GM19468 (cell line): ENCODE data around the gene TOR2A.
"Not testable (repeated sequence)": the region's sequence is repeated elsewhere in the genome, so short reads cannot be mapped to it uniquely, and the experiment has no call there.

Experiments
- ATAC-seq: cut with Tn5 transposase; IDR thresholded peaks from one replicate; pipeline ENCODE4 v1.9.1; 2021; ENCODE audit warnings: mild to moderate bottlenecking, moderate library complexity, moderate number of reproducible peaks; ENCODE audit not compliant: unreplicated experiment; ENCODE audit errors: extremely low read depth

TOR2A gene

GRCh38 chr9:127734747-127735529 lies at the start of gene TOR2A:
TOR2A (minus strand) TSS chr9:127735294; CDS start chr9:127735270, 24 bp downstream.
- peak; percentile 76 for ATAC-seq

DNA sequence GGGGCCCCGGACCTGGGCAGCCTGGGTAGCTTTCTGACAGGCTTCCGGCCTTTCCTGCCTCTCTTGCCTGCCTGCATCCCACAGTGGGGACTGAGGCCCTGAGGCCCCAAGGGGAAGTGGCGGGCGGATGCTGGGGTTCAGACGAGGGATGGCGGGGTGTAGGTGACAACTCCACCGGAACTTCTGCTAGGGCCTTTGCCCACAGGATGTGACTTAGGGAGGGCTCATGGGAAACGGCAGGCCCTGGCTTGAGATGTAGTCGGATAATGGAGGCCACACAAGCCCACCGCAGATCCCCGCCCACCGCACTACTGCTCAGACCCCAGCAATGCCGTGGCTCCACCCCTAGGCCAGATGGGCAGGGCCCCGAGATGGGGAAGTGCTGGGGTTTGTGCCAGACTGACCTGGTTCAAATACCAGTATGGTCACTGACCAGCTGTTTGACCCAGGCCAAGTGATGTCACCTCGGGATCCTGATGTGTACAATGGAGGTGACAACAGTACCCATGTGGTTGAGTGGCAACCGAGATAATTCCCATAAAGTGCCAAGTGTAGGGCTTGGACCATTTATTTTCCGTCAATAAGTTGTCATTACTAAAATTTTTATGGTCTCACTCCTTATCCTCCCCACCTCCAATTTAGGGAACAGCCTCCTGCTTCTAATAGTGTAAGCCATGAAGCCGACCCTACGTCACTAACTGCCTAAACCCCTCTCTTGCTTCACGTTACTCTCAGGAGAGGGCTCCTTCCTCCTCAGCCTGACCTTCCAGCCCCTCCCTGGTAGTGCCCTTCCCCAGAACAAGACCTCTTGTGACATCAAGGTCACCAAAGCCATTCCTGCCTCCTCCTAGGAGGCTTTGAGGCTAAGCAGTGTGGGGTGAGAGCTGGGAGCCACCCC lies 48.3 kb upstream of the TOR2A start:
- ATAC-seq = no peak

DNA sequence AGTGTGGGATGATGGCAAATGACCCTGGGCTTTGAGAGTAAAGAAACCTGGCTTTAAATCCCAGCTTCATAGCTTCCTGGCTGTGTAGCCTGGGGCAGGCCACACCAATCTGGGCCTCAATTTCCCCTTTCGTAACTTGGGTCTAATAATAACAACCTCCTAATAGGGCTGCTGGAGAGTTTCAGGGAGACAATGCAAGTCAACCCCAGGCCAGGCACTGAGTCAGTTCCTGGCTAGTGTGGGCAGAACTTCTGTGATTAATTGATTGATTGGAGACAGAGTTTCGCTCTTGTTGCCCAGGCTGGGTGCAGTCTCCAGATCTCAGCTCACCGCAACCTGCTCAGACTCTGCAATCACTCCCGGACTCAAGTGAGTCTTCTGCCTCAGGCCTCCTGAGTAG lies 46.7 kb upstream of the TOR2A start:
- ATAC-seq = no peak

DNA sequence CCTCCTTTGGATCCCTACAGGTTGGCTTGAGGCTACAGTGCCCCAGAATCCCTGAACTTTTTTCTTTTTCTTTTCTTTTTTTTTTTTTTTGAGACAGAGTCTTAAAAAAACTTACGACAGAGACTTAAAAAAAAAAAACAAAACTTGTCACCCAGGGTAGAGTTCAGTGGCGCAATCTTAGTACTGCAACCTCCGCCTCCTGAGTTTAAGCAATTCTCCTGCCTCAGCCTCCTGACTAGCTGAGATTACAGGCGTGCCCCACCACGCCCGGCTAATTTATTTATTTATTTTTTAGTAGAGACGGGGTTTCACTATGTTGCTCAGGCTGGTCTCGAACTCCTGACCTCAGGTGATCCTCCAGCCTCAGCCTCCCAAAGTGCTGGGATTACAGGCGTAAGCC lies 45.8 kb upstream of the TOR2A start:
- not testable (repeated sequence) for ATAC-seq

- no peak for ATAC-seq
Measured at GRCh38 chr9:127780126-127780885, 45.2 kb upstream of the TOR2A start.

- ATAC-seq = no peak
Measured at GRCh38 chr9:127779136-127779981, 44.3 kb upstream of the TOR2A start.

GRCh38 chr9:127778280-127779135 lies 43.4 kb upstream of the TOR2A start, which contains the start of gene SH2D3C:
SH2D3C (minus strand) TSS chr9:127778666; CDS start chr9:127778627, 39 bp downstream.
- no peak for ATAC-seq

- ATAC-seq = no peak
Measured at GRCh38 chr9:127777368-127777980, 42.4 kb upstream of the TOR2A start.

GRCh38 chr9:127776924-127777289 lies 41.8 kb upstream of the TOR2A start:
- no peak for ATAC-seq

DNA sequence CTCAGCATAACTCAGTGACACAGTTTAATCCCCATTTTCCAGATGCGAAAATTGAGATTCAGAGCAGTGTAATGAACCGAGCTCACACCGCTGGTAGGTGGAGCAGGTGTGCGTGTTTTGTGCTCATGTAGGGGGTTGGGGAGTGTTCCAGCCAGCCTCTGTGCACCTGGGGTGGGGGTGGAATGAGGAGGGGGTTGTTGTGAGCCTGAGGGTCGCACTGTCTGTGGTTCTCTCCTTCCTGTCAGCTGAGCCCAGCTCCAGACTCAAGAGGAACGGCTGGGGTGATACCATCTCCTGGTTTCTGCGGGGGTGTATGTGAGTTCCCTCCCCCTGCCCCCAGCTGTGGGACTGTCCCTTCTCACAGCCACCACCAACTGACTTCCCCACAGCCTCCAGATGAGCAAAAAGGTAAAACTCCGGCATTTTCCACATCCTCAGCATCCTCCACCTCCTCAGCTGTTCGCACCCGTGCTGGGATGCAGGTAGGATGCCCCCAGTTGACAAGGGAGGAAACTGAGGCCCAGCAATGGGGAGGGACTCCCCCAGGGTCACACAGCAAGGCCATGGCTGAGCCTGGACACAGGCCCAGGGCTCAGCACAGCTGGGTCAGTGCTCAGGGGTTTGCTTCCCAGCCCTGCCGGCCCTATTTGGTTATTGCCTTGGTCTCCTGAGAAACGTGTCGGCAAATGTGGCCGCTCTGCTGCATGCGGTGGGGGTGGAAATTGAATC lies 41.3 kb upstream of the TOR2A start:
- ATAC-seq = no peak

DNA sequence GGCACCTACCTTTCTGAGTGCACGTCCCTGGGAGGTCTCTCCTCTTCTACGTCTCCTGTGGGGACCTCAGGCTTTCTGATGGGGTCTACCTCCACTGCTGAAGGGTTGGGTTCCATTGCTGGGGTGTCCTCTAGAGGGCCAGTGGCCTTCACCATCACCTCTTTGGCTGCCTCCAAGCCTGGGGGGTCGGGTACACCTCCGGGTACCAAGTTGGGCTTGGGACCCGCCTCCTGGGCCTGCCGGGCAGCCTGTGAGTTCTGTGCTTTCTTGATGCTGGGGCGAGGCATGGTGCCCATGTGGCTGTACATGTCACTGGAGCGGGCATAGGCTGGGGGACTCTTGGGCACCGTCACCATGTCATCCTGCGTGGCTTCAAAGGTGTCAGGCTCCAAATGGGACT lies 38.9 kb upstream of the TOR2A start:
- no peak for ATAC-seq

- no peak for ATAC-seq
Measured at GRCh38 chr9:127773272-127773671, 38.2 kb upstream of the TOR2A start.

- no peak for ATAC-seq
Measured at GRCh38 chr9:127772603-127773002, 37.5 kb upstream of the TOR2A start.

DNA sequence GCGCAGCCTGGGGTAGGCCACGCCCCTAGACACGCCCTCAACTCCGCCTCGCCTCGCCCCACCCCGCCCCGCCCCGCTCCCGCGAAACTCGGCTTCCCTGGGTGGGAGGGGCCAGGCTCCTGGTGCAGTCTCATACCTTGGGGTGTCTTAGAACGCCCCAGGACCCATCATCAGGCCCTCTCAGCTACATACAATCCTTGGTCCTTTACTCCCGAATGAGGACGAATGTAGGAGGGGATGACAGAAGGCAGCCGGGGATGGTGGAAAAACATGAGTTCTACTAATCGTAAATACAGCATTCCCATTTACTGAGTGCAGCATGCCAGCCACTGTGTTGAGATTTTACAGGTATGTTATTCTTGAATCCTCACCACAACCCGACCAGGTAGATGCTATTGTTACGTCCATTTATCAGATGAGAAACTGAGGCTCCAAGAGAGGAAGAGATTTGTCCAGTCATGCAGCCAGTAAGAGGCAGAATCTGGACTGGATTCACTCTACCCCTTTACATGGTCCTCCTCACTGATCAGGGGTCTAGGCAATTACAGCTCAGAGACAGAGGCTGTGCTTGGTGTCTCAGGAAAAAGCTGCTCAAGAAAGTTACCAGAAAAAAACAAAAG lies 36.6 kb upstream of the TOR2A start:
- no peak for ATAC-seq

GRCh38 chr9:127770905-127771569 lies 35.9 kb upstream of the TOR2A start:
- ATAC-seq = peak; percentile 62

- ATAC-seq = no peak
Measured at GRCh38 chr9:127770583-127770904, 35.5 kb upstream of the TOR2A start.
